BJ (cell line): ENCODE results near the gene PRKAG2. TPM values are rescaled to one million over a fixed set of nuclear protein-coding genes. Genes with fewer than 3 reads are reported as not detected.
"Not testable (repeated sequence)": the region's sequence is repeated elsewhere in the genome, so short reads cannot be mapped to it uniquely, and the experiment has no call there.

Experiments used
- CTCF ChIA-PET: fragments of 350-600 bp; formaldehyde crosslinking; extraction: SDS; loops from one replicate; lab custom pipeline; 2021; ENCODE audit warnings: antibody characterized with exemption, inconsistent platforms; lab: Yijun Ruan, JAX
- POLR2A ChIA-PET: fragments of 300-600 bp; sonication (Branson Sonifier 250); formaldehyde crosslinking; extraction: SDS; loops from one replicate; lab custom pipeline; 2021; ENCODE audit warnings: antibody characterized with exemption; lab: Charles Lee
- DNase-seq: peaks from one replicate; pipeline ENCODE4 v3.0.0-alpha.2; 2011; ENCODE audit warnings: low read depth
- H3K27me3 ChIP-seq: 2 replicates; pipeline ENCODE4 v1.6.0; 2011; ENCODE audit warnings: low read length; ENCODE audit not compliant: control insufficient read depth, insufficient read depth
- H3K36me3 ChIP-seq: 2 replicates; pipeline ENCODE4 v1.5.1; 2011; ENCODE audit warnings: low read length; ENCODE audit not compliant: control insufficient read depth, insufficient read depth
- H3K4me3 ChIP-seq: 2 replicates; pipeline ENCODE4 v1.5.1; 2011; ENCODE audit warnings: low read depth, mild to moderate bottlenecking, control low read depth, low read length
- polyA plus RNA-seq: library from polyadenylated mRNA; depleted of rRNA; stranded (reverse); fragments of >200 nt; gene quantifications from 2 replicates; pipeline ENCODE4 v1.2.3, GENCODE V29; 2011
- TF ChIP-seq, protein P1 (sequence below): IDR thresholded peaks from 2 replicates; pipeline ENCODE4 v1.5.1; 2011; ENCODE audit warnings: low read depth, mild to moderate bottlenecking, control low read depth, inconsistent platforms, low read length, moderate library complexity; ENCODE audit not compliant: insufficient read depth

Gene PRKAG2
- polyA plus RNA-seq, 1 experiment = 11.3 TPM

- POLR2A ChIA-PET = no interaction called here
- no peak for DNase-seq
- CTCF ChIA-PET = no interaction called here
- TF ChIP-seq, protein P1, sequence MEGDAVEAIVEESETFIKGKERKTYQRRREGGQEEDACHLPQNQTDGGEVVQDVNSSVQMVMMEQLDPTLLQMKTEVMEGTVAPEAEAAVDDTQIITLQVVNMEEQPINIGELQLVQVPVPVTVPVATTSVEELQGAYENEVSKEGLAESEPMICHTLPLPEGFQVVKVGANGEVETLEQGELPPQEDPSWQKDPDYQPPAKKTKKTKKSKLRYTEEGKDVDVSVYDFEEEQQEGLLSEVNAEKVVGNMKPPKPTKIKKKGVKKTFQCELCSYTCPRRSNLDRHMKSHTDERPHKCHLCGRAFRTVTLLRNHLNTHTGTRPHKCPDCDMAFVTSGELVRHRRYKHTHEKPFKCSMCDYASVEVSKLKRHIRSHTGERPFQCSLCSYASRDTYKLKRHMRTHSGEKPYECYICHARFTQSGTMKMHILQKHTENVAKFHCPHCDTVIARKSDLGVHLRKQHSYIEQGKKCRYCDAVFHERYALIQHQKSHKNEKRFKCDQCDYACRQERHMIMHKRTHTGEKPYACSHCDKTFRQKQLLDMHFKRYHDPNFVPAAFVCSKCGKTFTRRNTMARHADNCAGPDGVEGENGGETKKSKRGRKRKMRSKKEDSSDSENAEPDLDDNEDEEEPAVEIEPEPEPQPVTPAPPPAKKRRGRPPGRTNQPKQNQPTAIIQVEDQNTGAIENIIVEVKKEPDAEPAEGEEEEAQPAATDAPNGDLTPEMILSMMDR = no peak
- Histone ChIP-seq H3K27me3 (peaks cover 4% of the 10 kb centered on the region), H3K4me3 (no peak overlapping the region), H3K36me3 (no peaks in the 10 kb centered on the region)
These were observed 41.0 kb upstream of the PRKAG2 start for GRCh38 chr7:151917791-151918509.

DNA sequence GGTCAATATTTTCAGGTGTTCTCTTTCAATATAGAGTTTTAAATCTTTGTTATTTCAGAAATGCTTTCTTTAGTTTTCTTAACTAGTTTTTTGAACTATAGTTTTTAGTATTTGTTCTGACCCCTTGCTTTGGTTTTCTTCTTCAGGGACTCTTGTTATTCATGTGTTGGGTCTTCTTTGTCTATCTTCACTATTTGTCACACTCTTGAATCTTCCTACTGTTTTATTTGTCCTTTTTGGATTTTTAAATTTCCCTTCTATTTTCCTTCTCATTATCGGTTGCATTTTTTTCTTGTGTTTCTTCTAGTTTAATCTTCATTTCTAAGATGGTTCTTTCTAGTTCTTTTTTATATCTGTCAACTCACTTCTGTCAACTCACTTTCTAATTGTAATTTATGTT, 37.1 kb upstream of the PRKAG2 start:
- no peaks in the 10 kb centered on the region for H3K36me3 ChIP-seq
- TF ChIP-seq, protein P1 = no peak
- no peak overlapping the region for H3K4me3 ChIP-seq
- peaks cover 4% of the 10 kb centered on the region for H3K27me3 ChIP-seq
- POLR2A ChIA-PET = no interaction called here
- CTCF ChIA-PET = no interaction called here
- DNase-seq = no peak

DNA sequence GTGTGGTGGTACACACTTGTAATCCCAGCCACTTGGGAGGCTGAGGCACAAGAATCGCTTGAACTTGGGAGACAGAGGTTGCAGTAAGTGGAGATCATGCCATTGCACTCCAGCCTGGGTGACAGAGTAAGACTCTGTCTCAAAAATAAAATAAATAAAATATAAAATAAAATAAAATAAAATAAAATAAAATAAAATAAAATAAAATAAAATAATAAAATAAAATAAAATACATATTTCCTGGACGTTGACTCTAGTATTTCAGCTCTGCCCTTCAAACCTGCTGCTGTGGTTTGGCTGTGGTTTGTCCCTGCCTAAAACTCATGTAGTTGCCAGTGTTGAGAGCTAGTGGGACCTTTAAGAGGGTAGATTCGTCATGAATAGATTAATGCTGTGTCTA, 33.7 kb upstream of the PRKAG2 start:
- POLR2A ChIA-PET, H3K4me3 ChIP-seq, H3K36me3 ChIP-seq, DNase-seq, H3K27me3 ChIP-seq: not testable (repeated sequence)
- CTCF ChIA-PET = interaction anchor here (0.6 kb wide), 1 partner anchor 59 kb away, joined by 3 read pairs; no protein-coding TSS in a partner anchor

- H3K27me3 ChIP-seq, DNase-seq, CTCF ChIA-PET, POLR2A ChIA-PET, H3K4me3 ChIP-seq, H3K36me3 ChIP-seq: not testable (repeated sequence)
These were observed 30.2 kb upstream of the PRKAG2 start for GRCh38 chr7:151907115-151907514.

DNA sequence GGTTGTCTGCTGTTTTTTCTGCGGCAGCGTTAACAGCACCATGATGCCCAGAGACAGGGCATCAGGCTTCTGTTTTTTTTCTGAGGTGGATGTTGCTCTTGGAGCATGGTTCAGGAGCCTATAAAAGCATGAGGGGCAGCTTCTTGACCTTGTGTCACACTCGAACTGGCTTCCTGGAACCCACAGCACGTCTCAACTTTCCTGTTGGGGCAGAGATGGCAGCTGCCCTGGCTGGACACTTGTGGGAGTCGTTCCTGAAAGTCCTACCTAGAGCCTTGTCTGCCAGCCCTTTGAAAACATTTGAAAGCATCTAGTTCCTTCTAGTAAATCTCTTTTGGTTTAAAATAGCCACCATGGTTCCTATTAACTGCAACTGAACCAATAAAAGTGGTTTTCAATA, 28.9 kb upstream of the PRKAG2 start:
- H3K4me3 ChIP-seq = no peak overlapping the region
- no peak for DNase-seq
- TF ChIP-seq, protein P1 = no peak
- H3K36me3 ChIP-seq = no peaks in the 10 kb centered on the region
- ChIA-PET POLR2A (no interaction called here), CTCF (no interaction called here)
- H3K27me3 ChIP-seq = no peaks in the 10 kb centered on the region; the same call in none of the 2 replicates

GRCh38 chr7:151905353-151905752, 28.4 kb upstream of the PRKAG2 start:
- Histone ChIP-seq H3K4me3 (no peak overlapping the region), H3K27me3 (no peaks in the 10 kb centered on the region; the same call in none of the 2 replicates), H3K36me3 (no peaks in the 10 kb centered on the region)
- ChIA-PET CTCF (no interaction called here), POLR2A (no interaction called here)
- no peak for DNase-seq
- TF ChIP-seq, protein P1 = no peak
